Keratinocyte (primary cell): ENCODE measurements around the gene RETREG1.

ENCODE experiments used
- EZH2 ChIP-seq: IDR thresholded peaks from one replicate; pipeline ENCODE4 v1.6.1; 2012; ENCODE audit warnings: inconsistent platforms, mild to moderate bottlenecking, low read length, moderate library complexity
- TF ChIP-seq, protein P1 (sequence below), 3 experiments: IDR thresholded peaks in 1 of 3; conservative IDR thresholded peaks in 1 of 3; optimal IDR thresholded peaks in 1 of 3; 2 replicates in 2 of 3; 3 replicates in 1 of 3; pipeline versions ENCODE3 to v1.5.1; 2011; ENCODE audit warnings: low read length in 3 of 3, mild to moderate bottlenecking in 3 of 3, moderate library complexity in 2 of 3, control low read depth in 1 of 3, inconsistent platforms in 1 of 3; ENCODE audit not compliant: insufficient read depth in 2 of 3; ENCODE audit errors: extremely low read depth in 1 of 3

GRCh38 chr5:16585041-16585667, 31.6 kb downstream of the RETREG1 start:
- TF ChIP-seq, protein P1, sequence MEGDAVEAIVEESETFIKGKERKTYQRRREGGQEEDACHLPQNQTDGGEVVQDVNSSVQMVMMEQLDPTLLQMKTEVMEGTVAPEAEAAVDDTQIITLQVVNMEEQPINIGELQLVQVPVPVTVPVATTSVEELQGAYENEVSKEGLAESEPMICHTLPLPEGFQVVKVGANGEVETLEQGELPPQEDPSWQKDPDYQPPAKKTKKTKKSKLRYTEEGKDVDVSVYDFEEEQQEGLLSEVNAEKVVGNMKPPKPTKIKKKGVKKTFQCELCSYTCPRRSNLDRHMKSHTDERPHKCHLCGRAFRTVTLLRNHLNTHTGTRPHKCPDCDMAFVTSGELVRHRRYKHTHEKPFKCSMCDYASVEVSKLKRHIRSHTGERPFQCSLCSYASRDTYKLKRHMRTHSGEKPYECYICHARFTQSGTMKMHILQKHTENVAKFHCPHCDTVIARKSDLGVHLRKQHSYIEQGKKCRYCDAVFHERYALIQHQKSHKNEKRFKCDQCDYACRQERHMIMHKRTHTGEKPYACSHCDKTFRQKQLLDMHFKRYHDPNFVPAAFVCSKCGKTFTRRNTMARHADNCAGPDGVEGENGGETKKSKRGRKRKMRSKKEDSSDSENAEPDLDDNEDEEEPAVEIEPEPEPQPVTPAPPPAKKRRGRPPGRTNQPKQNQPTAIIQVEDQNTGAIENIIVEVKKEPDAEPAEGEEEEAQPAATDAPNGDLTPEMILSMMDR (optimal IDR thresholded peaks at IDR 0.05 in 1 of 3, IDR thresholded peaks at IDR 0.05 in 1 of 3, conservative IDR thresholded peaks at IDR 0.05 in 1 of 3; ENCODE audit: extremely low read depth in 1 of 3, insufficient read depth in 2 of 3, low read length in 3 of 3), result peak; percentile 64 to 78 (median 78)
- no peak for TF ChIP-seq EZH2
